Trophoblast cell (in vitro differentiated cells and primary cell): ENCODE results near the gene KANSL1.
"Not testable (repeated sequence)": the region's sequence is repeated elsewhere in the genome, so short reads cannot be mapped to it uniquely, and the experiment has no call there.

Experiments
- DNase-seq, 2 donors: peaks; one replicate each; pipeline ENCODE4 v3.0.0-alpha.2; 2016
- H2AFZ ChIP-seq: 2 replicates; pipeline ENCODE4 v1.6.1; 2013; ENCODE audit warnings: low read length, moderate library complexity, mild to moderate bottlenecking; ENCODE audit not compliant: insufficient read depth, poor library complexity
- H2AK5ac ChIP-seq: 2 replicates; pipeline ENCODE4 v1.6.1; 2013; ENCODE audit warnings: mild to moderate bottlenecking, low read length
- H2BK120ac ChIP-seq: 2 replicates; pipeline ENCODE4 v1.6.1; 2013; ENCODE audit warnings: low read length, mild to moderate bottlenecking, moderate library complexity; ENCODE audit not compliant: insufficient read depth, poor library complexity
- H2BK12ac ChIP-seq: 2 replicates; pipeline ENCODE4 v1.6.1; 2013; ENCODE audit warnings: mild to moderate bottlenecking, low read length, moderate library complexity
- H2BK5ac ChIP-seq: 2 replicates; pipeline ENCODE4 v1.6.1; 2013; ENCODE audit warnings: low read length, low read depth, moderate library complexity, mild to moderate bottlenecking; ENCODE audit not compliant: poor library complexity
- H3K14ac ChIP-seq: 2 replicates; pipeline ENCODE4 v1.6.1; 2013; ENCODE audit warnings: mild to moderate bottlenecking, low read length
- H3K18ac ChIP-seq: 2 replicates; pipeline ENCODE4 v1.6.1; 2013; ENCODE audit warnings: mild to moderate bottlenecking, low read length
- H3K23ac ChIP-seq: 2 replicates; pipeline ENCODE4 v1.6.1; 2013; ENCODE audit warnings: low read length
- H3K27ac ChIP-seq: 2 replicates; pipeline ENCODE4 v1.5.1; 2013; ENCODE audit warnings: low read depth, mild to moderate bottlenecking, inconsistent platforms, low read length, moderate library complexity
- H3K27me3 ChIP-seq: 2 replicates; pipeline ENCODE4 v1.6.1; 2013; ENCODE audit warnings: inconsistent platforms, mild to moderate bottlenecking, low read length, moderate library complexity; ENCODE audit not compliant: insufficient read depth
- H3K36me3 ChIP-seq, 2 experiments: 1 replicate in 1 of 2; 2 replicates in 1 of 2; pipeline ENCODE4 v1.6.1; 2013; ENCODE audit warnings: low read length in 2 of 2, mild to moderate bottlenecking in 2 of 2, moderate library complexity in 1 of 2; ENCODE audit not compliant: insufficient read depth in 2 of 2, control insufficient read depth in 1 of 2
- H3K4ac ChIP-seq: 2 replicates; pipeline ENCODE4 v1.6.1; 2013; ENCODE audit warnings: low read depth, mild to moderate bottlenecking, low read length, moderate library complexity
- H3K4me1 ChIP-seq, 2 experiments: 1 replicate in 1 of 2; 2 replicates in 1 of 2; pipeline ENCODE4 v1.6.1; 2013; ENCODE audit warnings: low read length in 2 of 2, mild to moderate bottlenecking in 2 of 2, moderate library complexity in 1 of 2; ENCODE audit not compliant: insufficient read depth in 2 of 2, control insufficient read depth in 1 of 2
- H3K4me2 ChIP-seq: 2 replicates; pipeline ENCODE4 v1.6.1; 2013; ENCODE audit warnings: inconsistent platforms, mild to moderate bottlenecking, low read length, moderate library complexity
- H3K4me3 ChIP-seq: 2 replicates; pipeline ENCODE4 v1.5.1; 2013; ENCODE audit warnings: mild to moderate bottlenecking, low read depth, low read length, inconsistent platforms
- H3K79me1 ChIP-seq: one replicate; pipeline ENCODE4 v1.6.1; 2013; ENCODE audit warnings: low read length
- H3K79me2 ChIP-seq: 2 replicates; pipeline ENCODE4 v1.6.1; 2013; ENCODE audit warnings: low read length, mild to moderate bottlenecking; ENCODE audit not compliant: control insufficient read depth, insufficient read depth, poor library complexity
- H3K9ac ChIP-seq: 2 replicates; pipeline ENCODE4 v1.6.1; 2013; ENCODE audit warnings: mild to moderate bottlenecking, low read length
- H3K9me3 ChIP-seq: 2 replicates; pipeline ENCODE4 v1.6.1; 2013; ENCODE audit warnings: low read depth, mild to moderate bottlenecking, control low read depth, inconsistent platforms, low read length; ENCODE audit not compliant: insufficient read depth
- H4K12ac ChIP-seq: 2 replicates; pipeline ENCODE4 v1.6.1; 2013; ENCODE audit warnings: low read depth, mild to moderate bottlenecking, low read length, moderate library complexity
- H4K8ac ChIP-seq: 2 replicates; pipeline ENCODE4 v1.6.1; 2013; ENCODE audit warnings: low read depth, mild to moderate bottlenecking, low read length, moderate library complexity
- H4K91ac ChIP-seq: one replicate; pipeline ENCODE4 v1.6.1; 2013; ENCODE audit warnings: low read depth, mild to moderate bottlenecking, low read length, moderate library complexity
- WGBS: extraction: QIAGEN DNeasy Blood & Tissue Kit; methylation state at CpG from one replicate; pipeline ENCODE4 v1.1.7; 2013; ENCODE audit warnings: missing lambda C conversion rate; ENCODE audit not compliant: insufficient read length, insufficient coverage; ENCODE audit errors: extremely low coverage; 5-methylcytosine and 5-hydroxymethylcytosine counted together

Gene KANSL1

GRCh38 chr17:46006082-46006481 lies 187.1 kb downstream of the KANSL1 start:
- not testable (repeated sequence) for H3K27me3 ChIP-seq, H2AK5ac ChIP-seq, H4K8ac ChIP-seq, H3K79me2 ChIP-seq, H3K23ac ChIP-seq, H2BK5ac ChIP-seq, H2BK120ac ChIP-seq, H3K36me3 ChIP-seq, DNase-seq, H3K4me3 ChIP-seq, H3K4me2 ChIP-seq, H3K27ac ChIP-seq, H2BK12ac ChIP-seq, H4K91ac ChIP-seq, H4K12ac ChIP-seq, H2AFZ ChIP-seq, H3K18ac ChIP-seq, H3K79me1 ChIP-seq, H3K14ac ChIP-seq, H3K9me3 ChIP-seq, H3K4ac ChIP-seq, H3K9ac ChIP-seq, H3K4me1 ChIP-seq
- WGBS, result no CpG with 5 or more reads among the region's 1 CpG

DNA sequence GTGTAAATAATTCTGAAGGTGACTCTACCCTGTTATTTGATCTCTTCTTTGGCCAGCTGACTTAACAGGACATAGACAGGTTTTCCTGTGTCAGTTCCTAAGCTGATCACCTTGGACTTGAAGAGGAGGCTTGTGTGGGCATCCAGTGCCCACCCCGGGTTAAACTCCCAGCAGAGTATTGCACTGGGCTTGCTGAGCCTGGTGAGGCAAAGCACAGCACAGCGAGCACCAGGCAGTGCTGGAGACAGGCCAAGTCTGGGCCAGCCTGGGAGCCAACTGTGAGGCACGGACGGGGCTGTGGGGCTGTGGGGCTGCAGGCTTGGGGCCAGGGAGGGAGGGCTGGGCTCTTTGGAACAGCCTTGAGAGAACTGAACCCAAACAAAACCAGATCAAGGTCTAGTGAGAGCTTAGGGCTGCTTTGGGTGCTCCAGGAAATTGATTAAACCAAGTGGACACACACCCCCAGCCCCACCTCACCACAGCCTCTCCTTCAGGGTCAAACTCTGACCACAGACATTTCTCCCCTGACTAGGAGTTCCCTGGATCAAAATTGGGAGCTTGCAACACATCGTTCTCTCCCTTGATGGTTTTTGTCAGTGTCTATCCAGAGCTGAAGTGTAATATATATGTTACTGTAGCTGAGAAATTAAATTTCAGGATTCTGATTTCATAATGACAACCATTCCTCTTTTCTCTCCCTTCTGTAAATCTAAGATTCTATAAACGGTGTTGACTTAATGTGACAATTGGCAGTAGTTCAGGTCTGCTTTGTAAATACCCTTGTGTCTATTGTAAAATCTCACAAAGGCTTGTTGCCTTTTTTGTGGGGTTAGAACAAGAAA lies 189.1 kb downstream of the KANSL1 start:
- Histone ChIP-seq H3K4ac (no peak overlapping the region), H2AK5ac (no peak overlapping the region), H2BK120ac (no peak overlapping the region), H3K18ac (no peak overlapping the region), H3K27me3 (no peaks in the 10 kb centered on the region), H3K9ac (no peak overlapping the region), H2AFZ (no peak overlapping the region), H3K79me1 (no peaks in the 10 kb centered on the region), H3K36me3 (no peaks in the 10 kb centered on the region), H3K14ac (no peak overlapping the region), H2BK12ac (no peak overlapping the region), H3K4me3 (no peak overlapping the region), H3K23ac (no peak overlapping the region), H4K8ac (no peak overlapping the region), H2BK5ac (no peak overlapping the region), H3K4me1 (no peaks in the 10 kb centered on the region), H3K79me2 (no peaks in the 10 kb centered on the region), H3K9me3 (peaks cover 2% of the 10 kb centered on the region), H4K12ac (no peak overlapping the region), H3K4me2 (no peak overlapping the region), H3K27ac (no peak overlapping the region), H4K91ac (no peak overlapping the region)
- no CpG with 5 or more reads among the region's 6 CpGs for WGBS
- DNase-seq, result no peak

GRCh38 chr17:46002973-46003316 lies 190.3 kb downstream of the KANSL1 start:
- H4K12ac ChIP-seq, result no peak overlapping the region

DNA sequence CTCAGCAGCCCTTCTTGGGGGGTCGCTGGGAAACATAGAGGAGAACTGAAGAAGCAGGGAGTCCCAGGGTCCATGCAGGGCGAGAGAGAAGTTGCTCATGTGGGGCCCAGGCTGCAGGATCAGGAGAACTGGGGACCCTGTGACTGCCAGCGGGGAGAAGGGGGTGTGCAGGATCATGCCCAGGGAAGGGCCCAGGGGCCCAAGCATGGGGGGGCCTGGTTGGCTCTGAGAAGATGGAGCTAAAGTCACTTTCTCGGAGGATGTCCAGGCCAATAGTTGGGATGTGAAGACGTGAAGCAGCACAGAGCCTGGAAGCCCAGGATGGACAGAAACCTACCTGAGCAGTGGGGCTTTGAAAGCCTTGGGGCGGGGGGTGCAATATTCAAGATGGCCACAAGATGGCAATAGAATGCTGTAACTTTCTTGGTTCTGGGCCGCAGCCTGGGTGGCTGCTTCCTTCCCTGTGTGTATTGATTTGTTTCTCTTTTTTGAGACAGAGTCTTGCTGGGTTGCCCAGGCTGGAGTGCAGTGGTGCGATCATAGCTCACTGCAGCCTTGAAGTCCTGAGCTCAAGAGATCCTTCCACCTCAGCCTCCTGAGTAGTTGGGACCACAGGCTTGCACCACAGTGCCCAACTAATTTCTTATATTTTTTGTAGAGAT lies 190.8 kb downstream of the KANSL1 start:
- H3K79me1 ChIP-seq, result no peaks in the 10 kb centered on the region

More at GRCh38 chr17:46002973-46003316, 190.3 kb downstream of the KANSL1 start:
- no peak overlapping the region for H4K8ac ChIP-seq
- H3K4me3 ChIP-seq, result no peak overlapping the region
- no peak overlapping the region for H3K27ac ChIP-seq
- no peak overlapping the region for H3K4ac ChIP-seq
- no peak overlapping the region for H3K18ac ChIP-seq
- no peak overlapping the region for H2AFZ ChIP-seq
- no peak overlapping the region for H3K23ac ChIP-seq
- H3K27me3 ChIP-seq, result no peaks in the 10 kb centered on the region
- H2BK5ac ChIP-seq, result no peak overlapping the region
- no peaks in the 10 kb centered on the region for H3K79me1 ChIP-seq
- DNase-seq, result no peak
- H4K91ac ChIP-seq, result no peak overlapping the region
- no peaks in the 10 kb centered on the region for H3K36me3 ChIP-seq
- no peak overlapping the region for H2AK5ac ChIP-seq
- H3K9ac ChIP-seq, result no peak overlapping the region
- no peak overlapping the region for H3K4me2 ChIP-seq
- H3K79me2 ChIP-seq, result no peaks in the 10 kb centered on the region
- H3K9me3 ChIP-seq, result peaks cover 2% of the 10 kb centered on the region
- no peak overlapping the region for H3K14ac ChIP-seq
- no peak overlapping the region for H2BK120ac ChIP-seq
- no CpG with 5 or more reads among the region's 7 CpGs for WGBS
- no peaks in the 10 kb centered on the region for H3K4me1 ChIP-seq
- no peak overlapping the region for H2BK12ac ChIP-seq

More for the DNA sequence above, 190.8 kb downstream of the KANSL1 start:
- Histone ChIP-seq H2BK12ac (no peak overlapping the region), H3K27me3 (no peaks in the 10 kb centered on the region), H3K27ac (no peak overlapping the region), H4K91ac (no peak overlapping the region), H3K4me3 (no peak overlapping the region), H3K4ac (no peak overlapping the region), H3K4me1 (no peaks in the 10 kb centered on the region), H2BK120ac (no peak overlapping the region), H2AK5ac (no peak overlapping the region), H3K18ac (no peak overlapping the region), H3K14ac (no peak overlapping the region), H3K23ac (no peak overlapping the region), H4K8ac (no peak overlapping the region), H3K79me2 (no peaks in the 10 kb centered on the region), H3K9me3 (peaks cover 2% of the 10 kb centered on the region), H3K36me3 (no peaks in the 10 kb centered on the region), H4K12ac (no peak overlapping the region), H3K9ac (no peak overlapping the region), H2BK5ac (no peak overlapping the region), H2AFZ (no peak overlapping the region), H3K4me2 (no peak overlapping the region)
- no CpG with 5 or more reads among the region's 8 CpGs for whole genome bisulfite sequencing
- DNase-seq, result peak; percentile 69 to 90
